SK-N-MC (cell line): ENCODE measurements around the gene LMF1.
A peak's percentile ranks its signal among the peaks of the same experiment; 100 is the strongest.

Experiments used
- DNase-seq: peaks from one replicate; pipeline ENCODE4 v3.0.0-alpha.2; 2011; ENCODE audit warnings: low read depth, low spot score
- H3K27ac ChIP-seq: fragments of 200-600 bp; sonication (generic); 2 replicates; pipeline ENCODE4 v1.5.1; 2016; ENCODE audit warnings: mixed run types
- H3K36me3 ChIP-seq: fragments of 200-600 bp; sonication (generic); 2 replicates; pipeline ENCODE4 v1.6.1; 2017; ENCODE audit warnings: antibody characterized with exemption, low read length, mixed read lengths; ENCODE audit not compliant: insufficient read depth
- H3K4me3 ChIP-seq: fragments of 200-600 bp; sonication (generic); 2 replicates; pipeline ENCODE4 v1.5.1; 2016
- H3K9ac ChIP-seq: fragments of 200-600 bp; sonication (generic); 2 replicates; pipeline ENCODE4 v1.8.0; 2017; ENCODE audit warnings: mixed run types, mixed read lengths; ENCODE audit not compliant: insufficient read length
- H3K9me3 ChIP-seq: fragments of 200-600 bp; sonication (generic); 2 replicates; pipeline ENCODE4 v1.6.1; 2017; ENCODE audit warnings: low read depth, mild to moderate bottlenecking, antibody characterized with exemption, low read length, moderate library complexity, mixed read lengths
- EZH2 ChIP-seq: fragments of 200-600 bp; sonication (generic); IDR thresholded peaks from one replicate; pipeline ENCODE4 v1.6.1; 2017; ENCODE audit warnings: antibody characterized with exemption
- FOXP2 ChIP-seq: optimal IDR thresholded peaks from 2 replicates; pipeline ENCODE3; 2011; ENCODE audit warnings: mild to moderate bottlenecking, moderate library complexity; ENCODE audit not compliant: insufficient read depth; ENCODE audit errors: extremely low read length, control extremely low read depth
- POLR2AphosphoS5 ChIP-seq: IDR thresholded peaks from 2 replicates; pipeline ENCODE4 v1.6.1; 2012; ENCODE audit warnings: mild to moderate bottlenecking, low read depth, low read length, borderline replicate concordance

The LMF1 gene

DNA sequence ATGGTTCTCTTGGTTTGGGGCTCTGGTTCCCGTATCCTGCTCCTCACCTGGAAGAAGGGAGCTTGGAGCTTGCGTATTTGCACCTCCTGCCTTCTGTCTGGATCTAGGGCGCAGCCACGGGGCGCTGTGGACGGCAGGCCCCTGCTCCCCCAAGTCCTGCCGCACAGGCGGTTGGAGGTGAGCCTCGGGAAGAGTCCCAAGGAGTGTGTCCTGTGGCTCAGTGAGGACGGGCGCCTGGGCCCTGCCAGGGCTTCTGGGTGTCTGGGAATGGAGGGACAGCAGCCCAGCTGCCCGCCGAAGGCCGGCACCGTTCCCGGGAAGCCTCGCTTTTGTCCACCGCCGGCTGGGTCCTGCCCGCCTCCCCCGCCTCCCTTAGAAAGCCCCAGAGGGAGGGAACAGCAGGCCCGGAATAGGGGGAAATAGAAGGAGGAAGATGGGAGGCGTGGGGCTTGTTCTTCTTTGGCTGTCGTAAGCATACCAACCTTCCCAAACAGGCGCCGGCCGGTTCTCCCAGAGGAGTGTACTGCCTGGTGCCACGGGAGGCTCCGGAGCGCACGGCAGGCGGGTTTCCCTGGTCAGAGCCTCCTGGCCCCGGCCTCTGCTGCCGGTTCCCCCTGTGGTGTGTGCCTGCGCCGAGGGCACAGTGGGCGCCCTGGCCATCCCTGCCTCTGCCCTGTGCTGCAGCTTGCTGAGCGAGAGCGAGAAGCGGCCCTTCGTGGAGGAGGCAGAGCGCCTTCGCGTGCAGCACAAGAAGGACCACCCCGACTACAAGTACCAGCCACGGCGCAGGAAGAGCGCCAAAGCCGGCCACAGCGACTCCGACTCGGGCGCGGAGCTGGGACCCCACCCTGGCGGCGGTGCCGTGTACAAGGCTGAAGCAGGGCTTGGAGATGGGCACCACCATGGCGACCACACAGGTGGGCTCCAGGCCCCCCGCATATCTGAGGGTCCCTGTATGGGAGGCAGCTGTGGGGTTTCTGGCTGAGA lies 12.6 kb upstream of the LMF1 start:
- Histone ChIP-seq H3K9ac (no peak overlapping the region), H3K4me3 (peak overlapping the region; percentile 77), H3K36me3 (no peaks in the 10 kb centered on the region), H3K27ac (no peak overlapping the region), H3K9me3 (no peaks in the 10 kb centered on the region)
- TF ChIP-seq EZH2 (no peak), FOXP2 (no peak), POLR2AphosphoS5 (no peak)
- DNase-seq, result no peak

GRCh38 chr16:982145-983043 lies 11.6 kb upstream of the LMF1 start:
- peak overlapping the region; percentile 77 for H3K4me3 ChIP-seq
- no peak for DNase-seq
- no peaks in the 10 kb centered on the region for H3K36me3 ChIP-seq
- peak overlapping the region; percentile 57 for H3K9ac ChIP-seq
- TF ChIP-seq POLR2AphosphoS5 (no peak), EZH2 (no peak), FOXP2 (no peak)
- no peak overlapping the region for H3K27ac ChIP-seq
- no peaks in the 10 kb centered on the region for H3K9me3 ChIP-seq

- no peak within 1 kb of the TSS for H3K27ac ChIP-seq
- no peak for DNase-seq
- TF ChIP-seq EZH2 (no peak), FOXP2 (no peak)
- H3K9ac ChIP-seq, result peak within 1 kb of the TSS; percentile 57
- H3K36me3 ChIP-seq, result no peaks in the 10 kb centered on the region
- H3K4me3 ChIP-seq, result peak within 1 kb of the TSS; percentile 77
- no peaks in the 10 kb centered on the region for H3K9me3 ChIP-seq
Observed at GRCh38 chr16:981695-982144, 10.9 kb upstream of the LMF1 start, which contains the start of gene SOX8. Gene SOX8 (plus strand): TSS chr16:981770. CDS start chr16:981923, 153 bp downstream.

GRCh38 chr16:980595-980854 lies 9.7 kb upstream of the LMF1 start:
- DNase-seq, result no peak
- no peaks in the 10 kb centered on the region for H3K36me3 ChIP-seq
- H3K9me3 ChIP-seq, result no peaks in the 10 kb centered on the region
- no peak for TF ChIP-seq POLR2AphosphoS5
- TF ChIP-seq FOXP2, result no peak
- TF ChIP-seq EZH2, result no peak
- no peak overlapping the region for H3K9ac ChIP-seq
- peak overlapping the region; percentile 75 for H3K4me3 ChIP-seq
- no peak overlapping the region for H3K27ac ChIP-seq

- Histone ChIP-seq H3K36me3 (no peaks in the 10 kb centered on the region), H3K4me3 (no peak overlapping the region), H3K9ac (no peak overlapping the region), H3K27ac (no peak overlapping the region), H3K9me3 (no peaks in the 10 kb centered on the region)
- DNase-seq, result no peak
- TF ChIP-seq EZH2 (no peak), POLR2AphosphoS5 (no peak), FOXP2 (no peak)
Observed at GRCh38 chr16:979859-980594, 9.2 kb upstream of the LMF1 start.

DNA sequence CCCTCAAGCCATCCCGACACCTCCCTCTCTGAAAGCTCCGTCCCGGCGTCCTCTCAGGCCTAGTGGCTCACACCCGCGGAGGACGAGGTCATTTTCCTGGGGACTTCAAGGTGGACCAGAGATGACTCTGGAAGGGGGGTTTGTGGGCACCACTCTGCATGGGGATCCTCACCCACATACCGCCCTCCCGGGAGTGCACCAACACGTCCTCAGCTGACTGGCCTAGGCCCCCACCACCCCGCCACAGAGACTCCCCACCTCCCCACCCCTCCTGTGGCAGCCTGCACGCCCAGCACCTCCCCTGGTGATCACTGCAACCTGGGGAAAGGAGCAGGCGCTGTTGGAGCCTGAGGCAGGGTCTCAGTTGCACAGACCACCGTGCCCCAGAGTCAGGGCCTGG lies 8.4 kb upstream of the LMF1 start:
- Histone ChIP-seq H3K4me3 (no peak overlapping the region), H3K36me3 (no peaks in the 10 kb centered on the region), H3K9me3 (no peaks in the 10 kb centered on the region), H3K27ac (no peak overlapping the region), H3K9ac (no peak overlapping the region)
- TF ChIP-seq EZH2, result no peak
- TF ChIP-seq FOXP2, result no peak
- no peak for TF ChIP-seq POLR2AphosphoS5
- no peak for DNase-seq

DNA sequence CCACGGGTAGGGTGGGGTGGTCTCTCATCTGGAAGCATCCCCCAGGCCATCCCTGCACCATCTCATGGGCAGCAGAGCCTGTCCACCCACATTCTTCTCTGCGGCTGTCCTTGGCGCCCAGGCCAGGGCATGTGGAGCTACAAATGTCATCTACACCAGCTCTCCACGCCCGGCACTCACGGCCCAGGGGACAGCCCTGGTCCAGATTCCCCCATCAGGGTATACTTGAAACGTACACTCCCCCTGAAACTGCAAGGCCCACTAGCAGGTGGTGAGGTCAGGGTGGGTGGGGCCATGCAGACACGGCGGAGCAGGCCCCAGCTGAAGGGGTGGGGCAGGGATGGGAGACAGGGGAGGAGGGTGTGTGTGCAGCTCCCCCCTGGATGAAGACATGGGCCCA lies 7.6 kb upstream of the LMF1 start:
- no peak for DNase-seq
- no peak for TF ChIP-seq EZH2
- no peak for TF ChIP-seq POLR2AphosphoS5
- TF ChIP-seq FOXP2, result no peak
- H3K9ac ChIP-seq, result no peak overlapping the region
- H3K27ac ChIP-seq, result no peak overlapping the region
- no peaks in the 10 kb centered on the region for H3K36me3 ChIP-seq
- H3K4me3 ChIP-seq, result no peak overlapping the region
- no peaks in the 10 kb centered on the region for H3K9me3 ChIP-seq
